Measurements from ENCODE around the gene DUSP9.

- TF ChIP-seq CTCF (IDR thresholded peaks at IDR 0.05) = no peak
- no peak for TF ChIP-seq POLR2A (IDR thresholded peaks at IDR 0.05)
Observed at GRCh38 chrX:153640045-153640686, 6.8 kb upstream of the DUSP9 start.

Measured in thyroid gland (tissue), 4 donors.